H9 (cell line): Measurements from ENCODE around the gene TRIM7. TPM values are rescaled to one million over a fixed set of nuclear protein-coding genes. Genes with fewer than 3 reads are reported as not detected.

ENCODE experiments used
- DNase-seq: peaks from one replicate; pipeline ENCODE4 v3.0.0-alpha.2; 2017
- H2AFZ ChIP-seq: one replicate; pipeline ENCODE4 v1.6.1; 2013; ENCODE audit warnings: mild to moderate bottlenecking, low read length, control low read depth, moderate library complexity
- H2AK5ac ChIP-seq: 2 replicates; pipeline ENCODE4 v1.6.1; 2013; ENCODE audit warnings: low read length, control low read depth, mixed read lengths; ENCODE audit not compliant: insufficient read length
- H2BK120ac ChIP-seq: one replicate; pipeline ENCODE4 v1.6.1; 2013; ENCODE audit warnings: low read depth, mild to moderate bottlenecking, low read length, control low read depth, inconsistent platforms; ENCODE audit not compliant: poor library complexity, severe bottlenecking
- H2BK12ac ChIP-seq: 2 replicates; pipeline ENCODE4 v1.6.1; 2013; ENCODE audit warnings: low read length, control low read depth, mixed read lengths, low read depth; ENCODE audit not compliant: insufficient read length
- H2BK15ac ChIP-seq: 2 replicates; pipeline ENCODE4 v1.6.1; 2013; ENCODE audit warnings: low read depth, low read length, control low read depth
- H2BK20ac ChIP-seq: one replicate; pipeline ENCODE4 v1.6.1; 2013; ENCODE audit warnings: low read depth, mild to moderate bottlenecking, low read length, control low read depth, inconsistent platforms; ENCODE audit not compliant: poor library complexity, severe bottlenecking
- H2BK5ac ChIP-seq: 2 replicates; pipeline ENCODE4 v1.6.1; 2013; ENCODE audit warnings: low read length, control low read depth, mixed read lengths; ENCODE audit not compliant: insufficient read length
- H3K14ac ChIP-seq: 2 replicates; pipeline ENCODE4 v1.6.1; 2013; ENCODE audit warnings: low read length, control low read depth; ENCODE audit not compliant: insufficient read depth
- H3K18ac ChIP-seq: 2 replicates; pipeline ENCODE4 v1.6.1; 2013; ENCODE audit warnings: low read depth, mild to moderate bottlenecking, mixed read lengths, low read length, control low read depth; ENCODE audit not compliant: insufficient read length
- H3K23ac ChIP-seq: 2 replicates; pipeline ENCODE4 v1.6.1; 2013; ENCODE audit warnings: low read length, control low read depth, mixed read lengths, low read depth; ENCODE audit not compliant: insufficient read length
- H3K23me2 ChIP-seq: 2 replicates; pipeline ENCODE4 v1.6.1; 2013; ENCODE audit warnings: low read depth, mild to moderate bottlenecking, mixed read lengths, low read length, control low read depth; ENCODE audit not compliant: insufficient read length, poor library complexity, severe bottlenecking
- H3K27ac ChIP-seq: 2 replicates; pipeline ENCODE4 v1.5.1; 2013; ENCODE audit warnings: low read length, control low read depth, mixed read lengths, low read depth; ENCODE audit not compliant: insufficient read length
- H3K27me3 ChIP-seq: 2 replicates; pipeline ENCODE4 v1.6.1; 2013; ENCODE audit warnings: low read length, control low read depth, inconsistent platforms; ENCODE audit not compliant: insufficient read depth
- H3K4ac ChIP-seq: 2 replicates; pipeline ENCODE4 v1.6.1; 2013; ENCODE audit warnings: low read depth, mild to moderate bottlenecking, control low read depth, inconsistent platforms, low read length, moderate library complexity
- H3K4me1 ChIP-seq: 2 replicates; pipeline ENCODE4 v1.6.1; 2013; ENCODE audit warnings: low read length, control low read depth, inconsistent platforms; ENCODE audit not compliant: insufficient read depth
- H3K4me2 ChIP-seq: 2 replicates; pipeline ENCODE4 v1.6.1; 2013; ENCODE audit warnings: low read length, control low read depth, mixed read lengths; ENCODE audit not compliant: insufficient read length, insufficient read depth
- H3K56ac ChIP-seq: 2 replicates; pipeline ENCODE4 v1.6.1; 2013; ENCODE audit warnings: low read depth, mild to moderate bottlenecking, mixed read lengths, low read length, control low read depth; ENCODE audit not compliant: insufficient read length
- H3K79me1 ChIP-seq: 2 replicates; pipeline ENCODE4 v1.6.1; 2013; ENCODE audit warnings: low read depth, mild to moderate bottlenecking, moderate library complexity, low read length, control low read depth, inconsistent platforms; ENCODE audit not compliant: insufficient read depth, poor library complexity, severe bottlenecking
- H3K79me2 ChIP-seq: 2 replicates; pipeline ENCODE4 v1.6.1; 2013; ENCODE audit warnings: low read length, control low read depth, inconsistent platforms; ENCODE audit not compliant: insufficient read depth
- H3K9ac ChIP-seq: 2 replicates; pipeline ENCODE4 v1.6.1; 2013; ENCODE audit warnings: low read length, control low read depth, mixed read lengths; ENCODE audit not compliant: insufficient read length; ENCODE audit errors: extremely low read depth
- H3K9me3 ChIP-seq: one replicate; pipeline ENCODE4 v1.6.1; 2013; ENCODE audit warnings: low read depth, low read length, inconsistent platforms; ENCODE audit not compliant: control insufficient read depth
- H3T11ph ChIP-seq: one replicate; pipeline ENCODE4 v1.6.1; 2013; ENCODE audit warnings: mild to moderate bottlenecking, low read length, control low read depth, inconsistent platforms
- H4K20me1 ChIP-seq: one replicate; pipeline ENCODE4 v1.6.1; 2013; ENCODE audit not compliant: control insufficient read depth, insufficient read length, insufficient read depth
- H4K5ac ChIP-seq: 2 replicates; pipeline ENCODE4 v1.6.1; 2013; ENCODE audit warnings: low read depth, mild to moderate bottlenecking, mixed read lengths, low read length, control low read depth; ENCODE audit not compliant: insufficient read length
- H4K8ac ChIP-seq: replicated peaks from 2 replicates; pipeline ENCODE4 v1.6.1; 2013; ENCODE audit warnings: low read length, control low read depth, mixed read lengths, low read depth; ENCODE audit not compliant: insufficient read length
- H4K91ac ChIP-seq: 2 replicates; pipeline ENCODE4 v1.6.1; 2013; ENCODE audit warnings: low read depth, mild to moderate bottlenecking, moderate library complexity, mixed read lengths, low read length, control low read depth; ENCODE audit not compliant: insufficient read length
- H3K27ac Mint-ChIP-seq, 3 experiments: 2 replicates in 2 of 3; 3 replicates in 1 of 3; pipeline ENCODE4 v1.8.0; 2020 to 2021; ENCODE audit warnings: mixed read lengths in 3 of 3, mild to moderate bottlenecking in 1 of 3, moderate library complexity in 1 of 3
- H3K27me3 Mint-ChIP-seq: 2 replicates; pipeline ENCODE4 v1.8.0; 2021; ENCODE audit warnings: low read depth, mild to moderate bottlenecking, moderate library complexity, mixed read lengths
- H3K36me3 Mint-ChIP-seq, 3 experiments: 2 replicates in 2 of 3; 3 replicates in 1 of 3; pipeline ENCODE4 v1.8.0; 2020 to 2021; ENCODE audit warnings: low read depth in 3 of 3, mixed read lengths in 3 of 3; ENCODE audit not compliant: insufficient read depth in 1 of 3
- H3K4me1 Mint-ChIP-seq, 2 experiments: 2 replicates each; pipeline ENCODE4 v1.8.0; 2020; ENCODE audit warnings: mixed read lengths in 2 of 2
- H3K4me3 Mint-ChIP-seq, 2 experiments: 2 replicates in 1 of 2; 3 replicates in 1 of 2; pipeline ENCODE4 v1.8.0; 2020 to 2021; ENCODE audit warnings: mild to moderate bottlenecking in 2 of 2, mixed read lengths in 2 of 2, moderate library complexity in 1 of 2
- H3K9me3 Mint-ChIP-seq, 2 experiments: 2 replicates in 1 of 2; 3 replicates in 1 of 2; pipeline ENCODE4 v1.8.0; 2020; ENCODE audit warnings: mild to moderate bottlenecking in 2 of 2, mixed read lengths in 2 of 2, moderate library complexity in 1 of 2
- WGBS: extraction: QIAGEN DNeasy Blood & Tissue Kit; methylation state at CpG from one replicate; pipeline ENCODE4 v1.1.7; 2013; ENCODE audit warnings: missing lambda C conversion rate, low lambda C conversion rate, mixed read lengths; ENCODE audit not compliant: insufficient read length; ENCODE audit errors: extremely low coverage; 5-methylcytosine and 5-hydroxymethylcytosine counted together
- total RNA-seq: library from RNA; stranded (reverse); gene quantifications from 2 replicates; pipeline ENCODE4 v1.2.1, GENCODE V29; 2021
- TF ChIP-seq, protein P1 (sequence below): fragments of 200-600 bp; sonication (generic); conservative IDR thresholded peaks from 3 replicates; pipeline ENCODE4 v1.8.0; 2021; ENCODE audit warnings: antibody characterized with exemption, mild to moderate bottlenecking

Gene TRIM7
- total RNA-seq, 1 experiment from 2014 or later: not detected

- Histone ChIP-seq H2AFZ (no peak overlapping the region), H2BK15ac (peak overlapping the region; percentile 60), H3K18ac (peak overlapping the region; percentile 91), H2AK5ac (no peak overlapping the region), H3K79me2 (no peaks in the 10 kb centered on the region), H3K4ac (peak overlapping the region; percentile 64; the same call in 1 of the 2 replicates), H3K23me2 (peaks cover 8% of the 10 kb centered on the region), H3K27me3 (no peaks in the 10 kb centered on the region), H3K56ac (no peak overlapping the region), H3K4me1 (no peaks in the 10 kb centered on the region), H3K4me2 (peak overlapping the region; percentile 12), H2BK5ac (no peak overlapping the region), H3K14ac (peak overlapping the region; percentile 91), H4K5ac (no peak overlapping the region), H2BK120ac (peak overlapping the region; percentile 85), H3K9me3 (no peaks in the 10 kb centered on the region), H4K91ac (no peak overlapping the region), H4K20me1 (no peaks in the 10 kb centered on the region), H3K79me1 (no peaks in the 10 kb centered on the region), H4K8ac (no peak overlapping the region), H2BK20ac (no peak overlapping the region), H3K23ac (no peak overlapping the region), H3K9ac (no peak overlapping the region), H3T11ph (no peak overlapping the region), H3K27ac (no peak overlapping the region), H2BK12ac (peak overlapping the region; percentile 85)
- H3K27ac Mint-ChIP-seq: peak overlapping the region; percentile 74 to 97 (median 93); a peak in 5 of 7 replicates
- H3K27me3 Mint-ChIP-seq: peaks cover 39% of the 10 kb centered on the region
- no CpG with 5 or more reads among the region's 21 CpGs for WGBS
- H3K36me3 Mint-ChIP-seq: no peaks in the 10 kb centered on the region; a peak in 1 of 7 replicates
- no peaks in the 10 kb centered on the region; a peak in 4 of 5 replicates for H3K9me3 Mint-ChIP-seq
- DNase-seq: peak; percentile 75
- peaks cover 18 to 28% of the 10 kb centered on the region in 2 experiments for H3K4me1 Mint-ChIP-seq
- TF ChIP-seq, protein P1, sequence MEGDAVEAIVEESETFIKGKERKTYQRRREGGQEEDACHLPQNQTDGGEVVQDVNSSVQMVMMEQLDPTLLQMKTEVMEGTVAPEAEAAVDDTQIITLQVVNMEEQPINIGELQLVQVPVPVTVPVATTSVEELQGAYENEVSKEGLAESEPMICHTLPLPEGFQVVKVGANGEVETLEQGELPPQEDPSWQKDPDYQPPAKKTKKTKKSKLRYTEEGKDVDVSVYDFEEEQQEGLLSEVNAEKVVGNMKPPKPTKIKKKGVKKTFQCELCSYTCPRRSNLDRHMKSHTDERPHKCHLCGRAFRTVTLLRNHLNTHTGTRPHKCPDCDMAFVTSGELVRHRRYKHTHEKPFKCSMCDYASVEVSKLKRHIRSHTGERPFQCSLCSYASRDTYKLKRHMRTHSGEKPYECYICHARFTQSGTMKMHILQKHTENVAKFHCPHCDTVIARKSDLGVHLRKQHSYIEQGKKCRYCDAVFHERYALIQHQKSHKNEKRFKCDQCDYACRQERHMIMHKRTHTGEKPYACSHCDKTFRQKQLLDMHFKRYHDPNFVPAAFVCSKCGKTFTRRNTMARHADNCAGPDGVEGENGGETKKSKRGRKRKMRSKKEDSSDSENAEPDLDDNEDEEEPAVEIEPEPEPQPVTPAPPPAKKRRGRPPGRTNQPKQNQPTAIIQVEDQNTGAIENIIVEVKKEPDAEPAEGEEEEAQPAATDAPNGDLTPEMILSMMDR: no peak
- H3K4me3 Mint-ChIP-seq: peak overlapping the region; percentile 44 to 45; a peak in 4 of 5 replicates
Measured at GRCh38 chr5:181160152-181160754, 44.7 kb downstream of the TRIM7 start.
